A673 (cell line): ENCODE results near the gene ERICH4.

Experiments
- CTCF ChIP-seq: fragments of 300-800, 200-600 bp; sonication (generic); conservative IDR thresholded peaks from 2 replicates; pipeline ENCODE4 v1.5.1; 2017; ENCODE audit warnings: low read depth, mild to moderate bottlenecking, antibody characterized with exemption, low read length, moderate library complexity, mixed read lengths
- EZH2 ChIP-seq: fragments of 200-600 bp; sonication (generic); IDR thresholded peaks from 2 replicates; pipeline ENCODE4 v1.6.1; 2017; ENCODE audit warnings: borderline replicate concordance, low read depth, mild to moderate bottlenecking, mixed read lengths, antibody characterized with exemption, low read length; ENCODE audit not compliant: poor library complexity, severe bottlenecking

- TF ChIP-seq CTCF (no peak), EZH2 (no peak)
Measured at GRCh38 chr19:41421973-41422372, 21.0 kb upstream of the ERICH4 start.
